HEK293 (cell line): Measurements from ENCODE around the gene C6orf58.

Experiments
- CTCF ChIA-PET: fragments of 350-600 bp; formaldehyde crosslinking; extraction: SDS; loops from one replicate; lab custom pipeline; 2021; ENCODE audit warnings: antibody characterized with exemption; lab: Yijun Ruan, JAX
- POLR2A ChIA-PET: fragments of 300-600 bp; formaldehyde crosslinking; extraction: SDS; loops from one replicate; lab custom pipeline; 2020; ENCODE audit warnings: antibody characterized with exemption, inconsistent platforms; lab: Yijun Ruan, JAX
- H3K27ac ChIP-seq: fragments of 200-500 bp; sonication (Bioruptor generic); 2 replicates; pipeline ENCODE4 v1.5.1; 2014; ENCODE audit warnings: low read depth, low read length, control low read depth, inconsistent platforms; ENCODE audit errors: extremely low read depth
- H3K36me3 ChIP-seq, 2 experiments: fragments of 200-500 bp in 1 of 2; sonication (Bioruptor generic) in 1 of 2; 1 replicate in 1 of 2; 2 replicates in 1 of 2; pipeline ENCODE4 v1.5.1; 2014 to 2017; ENCODE audit warnings: inconsistent platforms in 2 of 2, low read length in 2 of 2; ENCODE audit not compliant: control insufficient read depth in 2 of 2, insufficient read depth in 1 of 2
- H3K4me1 ChIP-seq: fragments of 200-500 bp; sonication (Bioruptor generic); 2 replicates; pipeline ENCODE4 v1.5.1; 2014; ENCODE audit warnings: mild to moderate bottlenecking, low read length, inconsistent platforms; ENCODE audit not compliant: control insufficient read depth, insufficient read depth
- H3K4me3 ChIP-seq: 2 replicates; pipeline ENCODE4 v1.5.1; 2011; ENCODE audit warnings: low read depth, mild to moderate bottlenecking, control low read depth, low read length, moderate library complexity
- H3K9me3 ChIP-seq: fragments of 200-500 bp; sonication (Bioruptor generic); 2 replicates; pipeline ENCODE4 v1.5.1; 2014; ENCODE audit warnings: low read depth, low read length, inconsistent platforms; ENCODE audit not compliant: control insufficient read depth, insufficient read depth
- GLI4 ChIP-seq: fragments of 450-650 bp; formaldehyde crosslinking; IDR thresholded peaks from 2 replicates; pipeline ENCODE4 v1.5.1; 2016; ENCODE audit warnings: missing biosample characterization, missing genetic modification characterization
- GLIS2 ChIP-seq: fragments of 450-650 bp; formaldehyde crosslinking; IDR thresholded peaks from 2 replicates; pipeline ENCODE4 v1.5.1; 2016; ENCODE audit warnings: missing biosample characterization, missing genetic modification characterization
- HOXA7 ChIP-seq: sonication (generic); formaldehyde crosslinking; IDR thresholded peaks from 2 replicates; pipeline ENCODE4 v1.8.1; 2022; ENCODE audit warnings: missing genetic modification reagents, borderline replicate concordance
- IKZF3 ChIP-seq: fragments of 450-650 bp; IDR thresholded peaks from 2 replicates; pipeline ENCODE4 v1.5.0; 2018; ENCODE audit warnings: missing biosample characterization, mild to moderate bottlenecking, missing genetic modification characterization, moderate library complexity
- KLF1 ChIP-seq: fragments of 450-650 bp; formaldehyde crosslinking; IDR thresholded peaks from 2 replicates; pipeline ENCODE4 v1.5.1; 2016; ENCODE audit warnings: missing biosample characterization, missing genetic modification characterization
- KLF9 ChIP-seq: fragments of 450-650 bp; formaldehyde crosslinking; IDR thresholded peaks from 2 replicates; pipeline ENCODE4 v1.5.1; 2016; ENCODE audit warnings: missing biosample characterization, missing genetic modification characterization, low read depth
- ZNF133 ChIP-seq: fragments of 450-650 bp; formaldehyde crosslinking; IDR thresholded peaks from 2 replicates; pipeline ENCODE4 v1.5.1; 2016; ENCODE audit warnings: missing biosample characterization, missing genetic modification characterization
- ZNF155 ChIP-seq: fragments of 450-650 bp; formaldehyde crosslinking; IDR thresholded peaks from 2 replicates; pipeline ENCODE4 v1.5.1; 2016; ENCODE audit warnings: missing biosample characterization, missing genetic modification characterization
- ZNF184 ChIP-seq: fragments of 450-650 bp; IDR thresholded peaks from 2 replicates; pipeline ENCODE4 v1.5.1; 2018; ENCODE audit warnings: missing biosample characterization, mild to moderate bottlenecking, missing genetic modification characterization
- ZNF202 ChIP-seq: fragments of 450-650 bp; formaldehyde crosslinking; IDR thresholded peaks from 2 replicates; pipeline ENCODE4 v1.5.1; 2016; ENCODE audit warnings: missing biosample characterization, missing genetic modification characterization, borderline replicate concordance
- ZNF24 ChIP-seq: fragments of 450-650 bp; formaldehyde crosslinking; IDR thresholded peaks from 2 replicates; pipeline ENCODE4 v1.5.1; 2016; ENCODE audit warnings: missing biosample characterization, missing genetic modification characterization
- ZNF404 ChIP-seq: fragments of 450-650 bp; formaldehyde crosslinking; IDR thresholded peaks from 2 replicates; pipeline ENCODE4 v1.5.1; 2017; ENCODE audit warnings: missing biosample characterization, missing genetic modification characterization
- ZNF48 ChIP-seq: fragments of 450-650 bp; formaldehyde crosslinking; IDR thresholded peaks from 2 replicates; pipeline ENCODE4 v1.5.1; 2016; ENCODE audit warnings: missing biosample characterization, missing genetic modification characterization
- ZNF514 ChIP-seq: fragments of 450-650 bp; formaldehyde crosslinking; IDR thresholded peaks from 2 replicates; pipeline ENCODE4 v1.5.1; 2016; ENCODE audit warnings: missing biosample characterization, missing genetic modification characterization
- ZNF521 ChIP-seq: fragments of 450-650 bp; formaldehyde crosslinking; IDR thresholded peaks from 2 replicates; pipeline ENCODE4 v1.5.1; 2017; ENCODE audit warnings: missing biosample characterization, mild to moderate bottlenecking, missing genetic modification characterization
- ZNF530 ChIP-seq: fragments of 450-650 bp; formaldehyde crosslinking; IDR thresholded peaks from 2 replicates; pipeline ENCODE4 v1.5.1; 2016; ENCODE audit warnings: low read depth, missing biosample characterization, missing genetic modification characterization
- ZNF544 ChIP-seq: fragments of 450-650 bp; formaldehyde crosslinking; IDR thresholded peaks from 2 replicates; pipeline ENCODE4 v1.5.0; 2017; ENCODE audit warnings: missing biosample characterization, missing genetic modification characterization
- ZNF596 ChIP-seq: fragments of 450-650 bp; IDR thresholded peaks from 2 replicates; pipeline ENCODE4 v1.5.0; 2018; ENCODE audit warnings: missing biosample characterization, mild to moderate bottlenecking, missing genetic modification characterization, moderate library complexity
- ZNF624 ChIP-seq: fragments of 450-650 bp; formaldehyde crosslinking; IDR thresholded peaks from 2 replicates; pipeline ENCODE4 v1.5.1; 2017; ENCODE audit warnings: missing biosample characterization, missing genetic modification characterization
- ZNF629 ChIP-seq: fragments of 450-650 bp; formaldehyde crosslinking; IDR thresholded peaks from 2 replicates; pipeline ENCODE4 v1.5.1; 2017; ENCODE audit warnings: missing biosample characterization, missing genetic modification characterization
- ZNF664 ChIP-seq: fragments of 450-650 bp; formaldehyde crosslinking; IDR thresholded peaks from 2 replicates; pipeline ENCODE4 v1.5.1; 2016; ENCODE audit warnings: missing biosample characterization, missing genetic modification characterization
- ZNF707 ChIP-seq: fragments of 450-650 bp; formaldehyde crosslinking; IDR thresholded peaks from 2 replicates; pipeline ENCODE4 v1.5.1; 2016; ENCODE audit warnings: missing biosample characterization, missing genetic modification characterization
- TF ChIP-seq, protein P1 (sequence below): fragments of 450-650 bp; formaldehyde crosslinking; IDR thresholded peaks from 2 replicates; pipeline ENCODE4 v1.5.1; 2016; ENCODE audit warnings: missing biosample characterization, missing genetic modification characterization, borderline replicate concordance
- TF ChIP-seq, protein P2 (sequence below): fragments of 450-650 bp; formaldehyde crosslinking; IDR thresholded peaks from 2 replicates; pipeline ENCODE4 v1.5.1; 2017; ENCODE audit warnings: missing biosample characterization, missing genetic modification characterization
- TF ChIP-seq, protein P3 (sequence below): fragments of 450-650 bp; formaldehyde crosslinking; IDR thresholded peaks from 2 replicates; pipeline ENCODE4 v1.5.1; 2016; ENCODE audit warnings: missing biosample characterization, missing genetic modification characterization
- TF ChIP-seq, protein P4 (sequence below): fragments of 450-650 bp; formaldehyde crosslinking; IDR thresholded peaks from 2 replicates; pipeline ENCODE4 v1.5.1; 2016; ENCODE audit warnings: missing biosample characterization, missing genetic modification characterization

Gene C6orf58

DNA sequence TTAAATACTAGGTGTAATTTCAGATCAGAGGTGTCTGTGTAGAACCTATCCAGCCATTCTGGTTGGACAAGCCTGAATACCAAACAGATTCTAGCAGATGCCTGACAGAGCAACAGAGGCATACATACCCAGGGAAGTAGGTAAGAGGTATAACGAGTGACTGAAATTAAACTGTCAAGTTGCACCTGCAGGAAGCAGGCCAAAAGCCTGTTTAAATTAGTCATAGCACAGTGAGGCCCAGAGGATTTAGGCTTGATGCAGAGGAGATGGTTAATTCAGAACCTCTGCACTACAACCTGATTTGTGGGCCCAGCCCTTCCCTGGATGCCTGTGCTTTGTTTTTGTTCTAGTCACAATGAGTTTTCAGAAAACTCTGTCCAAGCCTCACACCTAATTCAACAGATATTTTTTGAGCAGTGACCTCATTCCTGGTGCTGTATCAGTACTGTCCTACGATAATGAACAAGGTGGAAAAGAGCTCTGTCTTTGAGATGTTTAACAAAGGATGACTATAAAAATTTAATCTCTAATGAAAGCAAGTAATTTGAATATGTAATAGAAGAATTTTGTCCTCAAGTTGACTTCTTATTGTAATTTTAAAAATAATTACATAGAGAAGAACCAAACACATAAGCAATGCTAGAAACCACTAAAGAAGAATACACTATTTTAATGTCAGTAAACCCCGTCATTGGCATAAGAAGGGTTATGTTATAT lies 31.7 kb downstream of the C6orf58 start (continued):
- TF ChIP-seq, protein P1, sequence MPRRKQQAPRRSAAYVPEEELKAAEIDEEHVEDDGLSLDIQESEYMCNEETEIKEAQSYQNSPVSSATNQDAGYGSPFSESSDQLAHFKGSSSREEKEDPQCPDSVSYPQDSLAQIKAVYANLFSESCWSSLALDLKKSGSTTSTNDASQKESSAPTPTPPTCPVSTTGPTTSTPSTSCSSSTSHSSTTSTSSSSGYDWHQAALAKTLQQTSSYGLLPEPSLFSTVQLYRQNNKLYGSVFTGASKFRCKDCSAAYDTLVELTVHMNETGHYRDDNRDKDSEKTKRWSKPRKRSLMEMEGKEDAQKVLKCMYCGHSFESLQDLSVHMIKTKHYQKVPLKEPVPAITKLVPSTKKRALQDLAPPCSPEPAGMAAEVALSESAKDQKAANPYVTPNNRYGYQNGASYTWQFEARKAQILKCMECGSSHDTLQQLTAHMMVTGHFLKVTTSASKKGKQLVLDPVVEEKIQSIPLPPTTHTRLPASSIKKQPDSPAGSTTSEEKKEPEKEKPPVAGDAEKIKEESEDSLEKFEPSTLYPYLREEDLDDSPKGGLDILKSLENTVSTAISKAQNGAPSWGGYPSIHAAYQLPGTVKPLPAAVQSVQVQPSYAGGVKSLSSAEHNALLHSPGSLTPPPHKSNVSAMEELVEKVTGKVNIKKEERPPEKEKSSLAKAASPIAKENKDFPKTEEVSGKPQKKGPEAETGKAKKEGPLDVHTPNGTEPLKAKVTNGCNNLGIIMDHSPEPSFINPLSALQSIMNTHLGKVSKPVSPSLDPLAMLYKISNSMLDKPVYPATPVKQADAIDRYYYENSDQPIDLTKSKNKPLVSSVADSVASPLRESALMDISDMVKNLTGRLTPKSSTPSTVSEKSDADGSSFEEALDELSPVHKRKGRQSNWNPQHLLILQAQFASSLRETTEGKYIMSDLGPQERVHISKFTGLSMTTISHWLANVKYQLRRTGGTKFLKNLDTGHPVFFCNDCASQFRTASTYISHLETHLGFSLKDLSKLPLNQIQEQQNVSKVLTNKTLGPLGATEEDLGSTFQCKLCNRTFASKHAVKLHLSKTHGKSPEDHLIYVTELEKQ, result no peak
- no peak for TF ChIP-seq ZNF202 (tag by site-specific recombination)
- TF ChIP-seq, protein P2, sequence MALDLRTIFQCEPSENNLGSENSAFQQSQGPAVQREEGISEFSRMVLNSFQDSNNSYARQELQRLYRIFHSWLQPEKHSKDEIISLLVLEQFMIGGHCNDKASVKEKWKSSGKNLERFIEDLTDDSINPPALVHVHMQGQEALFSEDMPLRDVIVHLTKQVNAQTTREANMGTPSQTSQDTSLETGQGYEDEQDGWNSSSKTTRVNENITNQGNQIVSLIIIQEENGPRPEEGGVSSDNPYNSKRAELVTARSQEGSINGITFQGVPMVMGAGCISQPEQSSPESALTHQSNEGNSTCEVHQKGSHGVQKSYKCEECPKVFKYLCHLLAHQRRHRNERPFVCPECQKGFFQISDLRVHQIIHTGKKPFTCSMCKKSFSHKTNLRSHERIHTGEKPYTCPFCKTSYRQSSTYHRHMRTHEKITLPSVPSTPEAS (tag by site-specific recombination), result no peak
- TF ChIP-seq GLIS2 (tag by site-specific recombination), result no peak
- TF ChIP-seq HOXA7 (CRISPR knock-in tag), result no peak
- TF ChIP-seq KLF9 (tag by site-specific recombination), result no peak
- no peak for TF ChIP-seq ZNF514 (tag by site-specific recombination)
- no peak for TF ChIP-seq ZNF404 (tag by site-specific recombination)
- TF ChIP-seq ZNF24, result no peak

DNA sequence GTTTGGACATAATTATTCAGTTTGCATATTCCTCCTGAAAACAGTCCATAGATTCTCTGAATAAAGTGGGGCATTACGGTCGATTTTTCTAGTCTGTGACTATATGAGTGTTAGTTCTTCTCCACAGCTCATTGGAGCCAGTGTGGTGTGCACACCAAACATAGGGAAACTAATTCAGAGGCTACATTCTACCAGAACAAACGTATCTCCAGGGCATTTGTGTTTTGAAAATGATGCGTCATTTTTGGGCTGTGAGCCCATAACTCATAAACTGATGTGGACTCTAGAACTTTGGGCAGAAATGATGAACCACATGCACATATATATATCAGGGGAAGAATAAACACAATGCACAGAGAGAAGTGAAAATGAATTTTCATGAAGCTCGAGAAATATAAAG lies 41.8 kb downstream of the C6orf58 start:
- CTCF ChIA-PET, result interaction anchor here (0.9 kb wide), 1 partner anchor 13 kb away, joined by 4 read pairs; no protein-coding TSS in a partner anchor
- H3K27ac ChIP-seq, result no peak overlapping the region
- POLR2A ChIA-PET, result no interaction called here
- no peak overlapping the region for H3K4me3 ChIP-seq
- H3K36me3 ChIP-seq, result no peaks in the 10 kb centered on the region
- no peaks in the 10 kb centered on the region for H3K4me1 ChIP-seq
- no peaks in the 10 kb centered on the region for H3K9me3 ChIP-seq
- TF ChIP-seq, protein P3, sequence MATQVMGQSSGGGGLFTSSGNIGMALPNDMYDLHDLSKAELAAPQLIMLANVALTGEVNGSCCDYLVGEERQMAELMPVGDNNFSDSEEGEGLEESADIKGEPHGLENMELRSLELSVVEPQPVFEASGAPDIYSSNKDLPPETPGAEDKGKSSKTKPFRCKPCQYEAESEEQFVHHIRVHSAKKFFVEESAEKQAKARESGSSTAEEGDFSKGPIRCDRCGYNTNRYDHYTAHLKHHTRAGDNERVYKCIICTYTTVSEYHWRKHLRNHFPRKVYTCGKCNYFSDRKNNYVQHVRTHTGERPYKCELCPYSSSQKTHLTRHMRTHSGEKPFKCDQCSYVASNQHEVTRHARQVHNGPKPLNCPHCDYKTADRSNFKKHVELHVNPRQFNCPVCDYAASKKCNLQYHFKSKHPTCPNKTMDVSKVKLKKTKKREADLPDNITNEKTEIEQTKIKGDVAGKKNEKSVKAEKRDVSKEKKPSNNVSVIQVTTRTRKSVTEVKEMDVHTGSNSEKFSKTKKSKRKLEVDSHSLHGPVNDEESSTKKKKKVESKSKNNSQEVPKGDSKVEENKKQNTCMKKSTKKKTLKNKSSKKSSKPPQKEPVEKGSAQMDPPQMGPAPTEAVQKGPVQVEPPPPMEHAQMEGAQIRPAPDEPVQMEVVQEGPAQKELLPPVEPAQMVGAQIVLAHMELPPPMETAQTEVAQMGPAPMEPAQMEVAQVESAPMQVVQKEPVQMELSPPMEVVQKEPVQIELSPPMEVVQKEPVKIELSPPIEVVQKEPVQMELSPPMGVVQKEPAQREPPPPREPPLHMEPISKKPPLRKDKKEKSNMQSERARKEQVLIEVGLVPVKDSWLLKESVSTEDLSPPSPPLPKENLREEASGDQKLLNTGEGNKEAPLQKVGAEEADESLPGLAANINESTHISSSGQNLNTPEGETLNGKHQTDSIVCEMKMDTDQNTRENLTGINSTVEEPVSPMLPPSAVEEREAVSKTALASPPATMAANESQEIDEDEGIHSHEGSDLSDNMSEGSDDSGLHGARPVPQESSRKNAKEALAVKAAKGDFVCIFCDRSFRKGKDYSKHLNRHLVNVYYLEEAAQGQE (tag by site-specific recombination), result no peak
- TF ChIP-seq ZNF530 (tag by site-specific recombination), result no peak
- no peak for TF ChIP-seq ZNF624
- TF ChIP-seq ZNF184, result no peak
- no peak for TF ChIP-seq ZNF544 (tag by site-specific recombination)
- no peak for TF ChIP-seq ZNF629
- TF ChIP-seq ZNF521 (tag by site-specific recombination), result no peak
- no peak for TF ChIP-seq ZNF707 (tag by site-specific recombination)
- TF ChIP-seq ZNF48 (tag by site-specific recombination), result no peak
- no peak for TF ChIP-seq KLF1 (tag by site-specific recombination)
- TF ChIP-seq ZNF133 (tag by site-specific recombination), result no peak
- no peak for TF ChIP-seq ZNF664 (tag by site-specific recombination)
- TF ChIP-seq, protein P4, sequence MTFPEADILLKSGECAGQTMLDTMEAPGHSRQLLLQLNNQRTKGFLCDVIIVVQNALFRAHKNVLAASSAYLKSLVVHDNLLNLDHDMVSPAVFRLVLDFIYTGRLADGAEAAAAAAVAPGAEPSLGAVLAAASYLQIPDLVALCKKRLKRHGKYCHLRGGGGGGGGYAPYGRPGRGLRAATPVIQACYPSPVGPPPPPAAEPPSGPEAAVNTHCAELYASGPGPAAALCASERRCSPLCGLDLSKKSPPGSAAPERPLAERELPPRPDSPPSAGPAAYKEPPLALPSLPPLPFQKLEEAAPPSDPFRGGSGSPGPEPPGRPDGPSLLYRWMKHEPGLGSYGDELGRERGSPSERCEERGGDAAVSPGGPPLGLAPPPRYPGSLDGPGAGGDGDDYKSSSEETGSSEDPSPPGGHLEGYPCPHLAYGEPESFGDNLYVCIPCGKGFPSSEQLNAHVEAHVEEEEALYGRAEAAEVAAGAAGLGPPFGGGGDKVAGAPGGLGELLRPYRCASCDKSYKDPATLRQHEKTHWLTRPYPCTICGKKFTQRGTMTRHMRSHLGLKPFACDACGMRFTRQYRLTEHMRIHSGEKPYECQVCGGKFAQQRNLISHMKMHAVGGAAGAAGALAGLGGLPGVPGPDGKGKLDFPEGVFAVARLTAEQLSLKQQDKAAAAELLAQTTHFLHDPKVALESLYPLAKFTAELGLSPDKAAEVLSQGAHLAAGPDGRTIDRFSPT (tag by site-specific recombination), result no peak
- no peak for TF ChIP-seq IKZF3
- TF ChIP-seq ZNF596 (tag by site-specific recombination), result no peak
- TF ChIP-seq ZNF155 (tag by site-specific recombination), result no peak
- no peak for TF ChIP-seq GLI4
